GM23338 (cell line): Measurements from ENCODE around the gene CHRNA10.

Experiments used
- EZH2 ChIP-seq: fragments of 200-600 bp; sonication (generic); IDR thresholded peaks from one replicate; pipeline ENCODE4 v1.8.0; 2017; ENCODE audit warnings: antibody characterized with exemption, mild to moderate bottlenecking, low read depth; ENCODE audit not compliant: unreplicated experiment
- EZH2phosphoT487 ChIP-seq: fragments of 200-600 bp; sonication (generic); IDR thresholded peaks from one replicate; pipeline ENCODE4 v1.8.1; 2018; ENCODE audit warnings: antibody characterized with exemption; ENCODE audit not compliant: unreplicated experiment
- POLR2AphosphoS5 ChIP-seq: IDR thresholded peaks from 2 replicates; pipeline ENCODE4 v1.6.1; 2016; ENCODE audit warnings: antibody characterized with exemption, low read depth
- TF ChIP-seq, protein P1 (sequence below), 2 experiments: fragments of 200-600 bp in 1 of 2; sonication (generic) in 1 of 2; conservative IDR thresholded peaks; 2 replicates each; pipeline versions ENCODE4 v1.5.1 to v1.6.1; 2016 to 2017; ENCODE audit warnings: antibody characterized with exemption in 2 of 2, low read depth in 2 of 2, mild to moderate bottlenecking in 2 of 2, moderate library complexity in 1 of 2

DNA sequence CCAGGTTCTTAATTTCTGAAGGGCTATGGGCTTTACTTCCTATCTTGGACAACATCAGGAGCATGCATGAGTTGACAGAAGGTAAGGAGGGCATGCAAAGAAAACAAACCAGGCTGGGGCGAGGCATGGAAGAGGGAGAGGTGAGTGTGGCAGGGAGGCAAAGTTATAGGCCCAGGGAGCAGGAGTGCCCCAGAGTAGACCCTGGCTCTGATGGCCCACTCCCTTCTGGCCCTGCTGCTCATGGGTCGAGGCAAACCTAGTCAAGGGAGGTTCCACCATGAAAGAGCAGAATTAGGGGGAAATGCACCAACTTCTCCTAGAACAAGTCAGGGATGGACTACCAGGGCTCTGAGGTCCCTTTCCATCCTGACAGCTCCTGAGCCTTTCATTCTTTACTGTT lies 10.2 kb downstream of the CHRNA10 start:
- no peak for TF ChIP-seq EZH2phosphoT487
- no peak for TF ChIP-seq POLR2AphosphoS5
- no peak for TF ChIP-seq EZH2
- TF ChIP-seq, protein P1, sequence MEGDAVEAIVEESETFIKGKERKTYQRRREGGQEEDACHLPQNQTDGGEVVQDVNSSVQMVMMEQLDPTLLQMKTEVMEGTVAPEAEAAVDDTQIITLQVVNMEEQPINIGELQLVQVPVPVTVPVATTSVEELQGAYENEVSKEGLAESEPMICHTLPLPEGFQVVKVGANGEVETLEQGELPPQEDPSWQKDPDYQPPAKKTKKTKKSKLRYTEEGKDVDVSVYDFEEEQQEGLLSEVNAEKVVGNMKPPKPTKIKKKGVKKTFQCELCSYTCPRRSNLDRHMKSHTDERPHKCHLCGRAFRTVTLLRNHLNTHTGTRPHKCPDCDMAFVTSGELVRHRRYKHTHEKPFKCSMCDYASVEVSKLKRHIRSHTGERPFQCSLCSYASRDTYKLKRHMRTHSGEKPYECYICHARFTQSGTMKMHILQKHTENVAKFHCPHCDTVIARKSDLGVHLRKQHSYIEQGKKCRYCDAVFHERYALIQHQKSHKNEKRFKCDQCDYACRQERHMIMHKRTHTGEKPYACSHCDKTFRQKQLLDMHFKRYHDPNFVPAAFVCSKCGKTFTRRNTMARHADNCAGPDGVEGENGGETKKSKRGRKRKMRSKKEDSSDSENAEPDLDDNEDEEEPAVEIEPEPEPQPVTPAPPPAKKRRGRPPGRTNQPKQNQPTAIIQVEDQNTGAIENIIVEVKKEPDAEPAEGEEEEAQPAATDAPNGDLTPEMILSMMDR (conservative IDR thresholded peaks at IDR 0.05; ENCODE audit: low read depth in 2 of 2): no peak
